Ascending aorta (tissue), 2 donors: ENCODE results near the gene SNTG2. TPM values are rescaled to one million over a fixed set of nuclear protein-coding genes. Genes with fewer than 3 reads are reported as not detected.
A peak's percentile ranks its signal among the peaks of the same experiment; 100 is the strongest.

Experiments
- DNase-seq, 2 donors: peaks; one replicate each; pipeline ENCODE4 v3.0.0-alpha.2; 2019; ENCODE audit warnings: low spot score in 2 of 2
- H3K27ac ChIP-seq, 2 donors: fragments of 200-600 bp; sonication (generic); one replicate each; pipeline ENCODE4 v1.5.1; 2016 to 2017; ENCODE audit warnings: mild to moderate bottlenecking in 1 of 2
- H3K27me3 ChIP-seq: fragments of 200-600 bp; sonication (generic); one replicate; pipeline ENCODE4 v1.5.1; 2017
- H3K36me3 ChIP-seq, 2 donors: fragments of 200-600 bp; sonication (generic); one replicate each; pipeline ENCODE4 v1.5.1; 2016
- H3K4me1 ChIP-seq, 2 donors: fragments of 200-600 bp; sonication (generic); one replicate each; pipeline ENCODE4 v1.5.1; 2016 to 2017; ENCODE audit warnings: mild to moderate bottlenecking in 1 of 2
- H3K4me3 ChIP-seq, 2 donors: fragments of 200-600 bp; sonication (generic); one replicate each; pipeline ENCODE4 v1.5.1; 2016 to 2017; ENCODE audit warnings: mild to moderate bottlenecking in 1 of 2
- H3K9me3 ChIP-seq, 2 donors: fragments of 200-600 bp; sonication (generic); one replicate each; pipeline ENCODE4 v1.5.1; 2016
- intact Hi-C: fragments of 100-400 bp; cut with DNase I; formaldehyde crosslinking; loops from one replicate; pipeline ENCODE4 v1.15.1; 2023
- total RNA-seq: library from RNA; depleted of rRNA; stranded (reverse); fragments of >200 nt; gene quantifications from one replicate; pipeline ENCODE4 v1.1.0, GENCODE V29; 2016
- TF ChIP-seq, protein P1 (sequence below), 3 experiments: fragments of 200-600 bp in 2 of 3; fragments of 450-650 bp in 1 of 3; sonication (generic) in 2 of 3; IDR thresholded peaks; one replicate each; pipeline ENCODE4 v1.5.1; 2016 to 2019; ENCODE audit warnings: antibody characterized with exemption in 3 of 3, mild to moderate bottlenecking in 1 of 3, moderate library complexity in 1 of 3

Gene SNTG2
- 9.9 TPM for total RNA-seq

DNA sequence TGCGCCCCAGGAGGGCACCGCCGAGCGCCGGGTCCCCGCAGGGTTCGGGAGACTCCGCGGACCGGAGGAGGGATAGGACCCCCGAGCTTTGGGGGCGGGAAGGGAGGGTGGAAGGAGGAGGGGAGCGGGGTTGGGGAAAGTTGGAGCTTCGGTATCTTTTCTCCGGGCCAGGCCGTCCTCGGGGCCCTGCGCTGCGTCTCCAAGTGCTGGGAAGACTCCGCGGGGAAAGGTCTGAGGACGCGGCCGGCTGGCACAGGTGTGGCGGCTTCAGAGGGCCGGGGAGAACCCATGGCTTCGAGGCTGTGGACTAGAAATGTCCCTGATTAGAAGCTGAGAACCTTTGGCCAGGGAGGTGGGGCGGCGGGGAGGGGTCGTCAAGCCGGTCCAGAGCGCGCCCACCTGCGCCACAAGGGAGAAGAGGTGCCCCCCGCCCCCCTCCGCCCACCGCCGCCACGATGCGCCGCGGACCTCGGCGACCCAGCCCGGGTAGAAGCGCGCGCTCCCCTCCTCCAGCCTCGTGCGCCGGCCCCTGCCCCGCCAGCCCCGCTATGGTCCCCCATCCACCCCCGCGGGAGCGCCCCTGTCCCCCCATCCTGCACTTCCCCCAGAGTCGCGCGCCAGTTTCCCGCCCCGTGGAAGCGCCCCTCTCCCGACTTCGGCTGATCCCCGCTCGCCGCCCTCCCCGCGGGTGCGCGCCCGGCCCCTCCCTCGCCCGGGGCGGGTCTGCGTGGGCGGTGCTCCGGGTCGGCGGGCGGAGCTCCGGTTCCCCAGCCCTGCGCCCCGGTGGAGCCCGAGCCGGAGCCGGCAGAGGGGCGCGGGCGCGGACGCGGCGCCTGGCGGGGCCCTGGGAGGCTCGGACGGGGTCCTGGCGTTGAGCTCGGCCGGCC, at the start of gene SNTG2:
SNTG2 (plus strand) TSS at position 770 of the 887 bp plus-strand sequence. CDS start 148 bp downstream, outside the sequence.
- Histone ChIP-seq H3K4me1 (peaks cover 2 to 7% of the 10 kb centered on the region in 2 donors), H3K27ac (no peak within 1 kb of the TSS), H3K27me3 (peaks cover 14% of the 10 kb centered on the region), H3K36me3 (no peaks in the 10 kb centered on the region), H3K4me3 (peak within 1 kb of the TSS; percentile 57 to 62), H3K9me3 (no peaks in the 10 kb centered on the region)
- DNase-seq: no peak
- intact Hi-C loops: no loop called here
- TF ChIP-seq, protein P1, sequence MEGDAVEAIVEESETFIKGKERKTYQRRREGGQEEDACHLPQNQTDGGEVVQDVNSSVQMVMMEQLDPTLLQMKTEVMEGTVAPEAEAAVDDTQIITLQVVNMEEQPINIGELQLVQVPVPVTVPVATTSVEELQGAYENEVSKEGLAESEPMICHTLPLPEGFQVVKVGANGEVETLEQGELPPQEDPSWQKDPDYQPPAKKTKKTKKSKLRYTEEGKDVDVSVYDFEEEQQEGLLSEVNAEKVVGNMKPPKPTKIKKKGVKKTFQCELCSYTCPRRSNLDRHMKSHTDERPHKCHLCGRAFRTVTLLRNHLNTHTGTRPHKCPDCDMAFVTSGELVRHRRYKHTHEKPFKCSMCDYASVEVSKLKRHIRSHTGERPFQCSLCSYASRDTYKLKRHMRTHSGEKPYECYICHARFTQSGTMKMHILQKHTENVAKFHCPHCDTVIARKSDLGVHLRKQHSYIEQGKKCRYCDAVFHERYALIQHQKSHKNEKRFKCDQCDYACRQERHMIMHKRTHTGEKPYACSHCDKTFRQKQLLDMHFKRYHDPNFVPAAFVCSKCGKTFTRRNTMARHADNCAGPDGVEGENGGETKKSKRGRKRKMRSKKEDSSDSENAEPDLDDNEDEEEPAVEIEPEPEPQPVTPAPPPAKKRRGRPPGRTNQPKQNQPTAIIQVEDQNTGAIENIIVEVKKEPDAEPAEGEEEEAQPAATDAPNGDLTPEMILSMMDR (IDR thresholded peaks at IDR 0.05): no peak

DNA sequence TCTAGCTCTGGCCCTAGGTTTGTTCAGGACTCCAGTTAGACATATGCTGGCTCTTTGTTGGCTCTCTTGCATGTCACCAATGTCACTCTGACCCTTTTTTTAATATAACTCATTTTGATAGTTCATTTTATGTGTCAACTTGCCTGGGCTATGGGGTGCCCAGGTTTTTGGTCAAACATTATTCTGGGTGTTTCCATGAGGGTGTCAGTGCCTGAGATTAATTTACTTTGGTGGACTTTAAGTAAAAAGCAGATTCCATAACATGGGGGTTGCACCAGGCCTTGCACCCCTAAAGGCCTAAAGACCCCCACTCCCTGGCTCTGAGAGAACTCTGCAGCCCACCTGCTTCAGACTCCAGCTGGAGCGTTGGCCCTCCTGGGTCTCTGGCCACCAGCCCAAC, 48.1 kb upstream of the SNTG2 start:
- no peak overlapping the region for H3K27ac ChIP-seq
- H3K36me3 ChIP-seq: no peaks in the 10 kb centered on the region
- H3K27me3 ChIP-seq: no peaks in the 10 kb centered on the region
- TF ChIP-seq, protein P1 (IDR thresholded peaks at IDR 0.05): no peak
- no peak for DNase-seq
- H3K4me1 ChIP-seq: no peaks in the 10 kb centered on the region
- no peak overlapping the region for H3K4me3 ChIP-seq
- no peaks in the 10 kb centered on the region for H3K9me3 ChIP-seq
- intact Hi-C loops: no loop called here

DNA sequence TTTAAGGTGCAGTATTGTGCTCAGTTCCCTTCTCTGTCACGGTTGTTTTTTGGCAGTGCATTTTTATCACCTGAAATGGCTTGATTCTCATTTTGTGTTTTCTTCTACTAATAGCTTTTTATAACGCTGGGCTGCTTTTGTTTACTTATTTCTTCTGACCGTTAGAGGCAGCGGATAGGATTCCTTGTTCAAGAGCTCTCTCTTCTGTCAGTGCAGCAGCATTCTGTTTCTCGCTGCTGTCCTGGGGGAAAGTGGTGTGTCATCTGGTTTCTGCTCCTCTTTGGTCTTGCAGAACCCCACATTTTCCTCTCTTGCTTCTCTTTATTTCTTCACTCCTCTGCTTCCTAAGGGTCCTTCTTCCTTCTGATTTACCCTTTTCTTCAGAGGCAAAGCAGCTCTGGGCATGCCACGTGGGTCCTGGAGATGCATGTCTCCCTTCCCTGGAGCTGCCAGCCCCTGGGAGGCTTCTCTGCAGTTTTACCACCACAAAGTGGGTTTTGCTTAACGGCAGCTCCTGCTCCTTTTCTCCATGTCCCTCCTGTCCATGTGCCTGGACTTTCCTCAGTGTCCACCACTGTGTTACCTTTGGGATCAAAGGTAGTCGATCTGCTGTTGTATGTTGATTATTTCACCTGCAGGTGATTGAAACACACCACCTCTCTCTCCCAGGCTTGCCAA, 47.3 kb upstream of the SNTG2 start:
- no peaks in the 10 kb centered on the region for H3K9me3 ChIP-seq
- DNase-seq: no peak
- no peaks in the 10 kb centered on the region for H3K4me1 ChIP-seq
- no peak overlapping the region for H3K27ac ChIP-seq
- H3K4me3 ChIP-seq: no peak overlapping the region
- intact Hi-C loops: no loop called here
- H3K27me3 ChIP-seq: no peaks in the 10 kb centered on the region
- no peaks in the 10 kb centered on the region for H3K36me3 ChIP-seq
- TF ChIP-seq, protein P1 (IDR thresholded peaks at IDR 0.05): no peak

DNA sequence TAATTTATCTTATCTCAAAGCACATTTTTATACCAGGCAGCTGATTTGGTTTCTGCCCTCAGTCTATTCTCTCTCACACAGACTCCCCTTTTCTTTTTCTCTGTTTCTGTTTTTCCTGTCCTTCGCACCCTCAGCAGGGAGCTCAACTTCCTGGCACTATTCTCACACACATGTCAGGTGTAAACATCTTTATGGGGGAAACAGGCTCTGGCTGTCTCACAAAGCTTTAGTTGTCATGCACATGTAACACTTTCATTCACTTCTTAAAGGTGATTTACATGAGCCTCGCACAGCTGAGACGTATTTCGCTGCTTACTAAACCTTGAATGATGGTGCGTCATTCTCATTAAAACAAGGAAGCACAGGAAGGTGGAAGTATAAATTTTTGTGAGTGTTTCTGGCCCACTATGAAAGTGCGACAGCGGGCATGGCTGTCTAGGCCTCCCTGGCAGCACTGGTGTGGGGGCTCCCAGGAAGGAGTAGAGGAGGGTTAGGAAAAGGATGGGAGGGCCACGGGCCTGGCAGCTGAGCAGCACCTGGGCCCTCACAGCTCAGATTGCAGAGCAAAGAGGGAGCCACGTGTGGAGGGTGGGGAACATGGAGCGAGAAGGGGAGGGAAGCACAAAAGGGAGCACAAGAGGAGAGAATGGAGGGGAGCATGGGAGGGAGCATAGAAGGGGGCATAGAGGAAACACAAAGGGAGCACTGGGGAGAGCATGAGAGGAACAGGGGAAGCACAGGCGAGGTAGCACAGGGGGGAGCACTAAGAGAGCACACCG, 46.2 kb upstream of the SNTG2 start:
- Histone ChIP-seq H3K27ac (no peak overlapping the region), H3K9me3 (no peaks in the 10 kb centered on the region), H3K4me3 (no peak overlapping the region), H3K4me1 (no peaks in the 10 kb centered on the region), H3K27me3 (no peaks in the 10 kb centered on the region), H3K36me3 (no peaks in the 10 kb centered on the region)
- intact Hi-C loops: no loop called here
- no peak for DNase-seq
- TF ChIP-seq, protein P1 (IDR thresholded peaks at IDR 0.05): no peak

DNA sequence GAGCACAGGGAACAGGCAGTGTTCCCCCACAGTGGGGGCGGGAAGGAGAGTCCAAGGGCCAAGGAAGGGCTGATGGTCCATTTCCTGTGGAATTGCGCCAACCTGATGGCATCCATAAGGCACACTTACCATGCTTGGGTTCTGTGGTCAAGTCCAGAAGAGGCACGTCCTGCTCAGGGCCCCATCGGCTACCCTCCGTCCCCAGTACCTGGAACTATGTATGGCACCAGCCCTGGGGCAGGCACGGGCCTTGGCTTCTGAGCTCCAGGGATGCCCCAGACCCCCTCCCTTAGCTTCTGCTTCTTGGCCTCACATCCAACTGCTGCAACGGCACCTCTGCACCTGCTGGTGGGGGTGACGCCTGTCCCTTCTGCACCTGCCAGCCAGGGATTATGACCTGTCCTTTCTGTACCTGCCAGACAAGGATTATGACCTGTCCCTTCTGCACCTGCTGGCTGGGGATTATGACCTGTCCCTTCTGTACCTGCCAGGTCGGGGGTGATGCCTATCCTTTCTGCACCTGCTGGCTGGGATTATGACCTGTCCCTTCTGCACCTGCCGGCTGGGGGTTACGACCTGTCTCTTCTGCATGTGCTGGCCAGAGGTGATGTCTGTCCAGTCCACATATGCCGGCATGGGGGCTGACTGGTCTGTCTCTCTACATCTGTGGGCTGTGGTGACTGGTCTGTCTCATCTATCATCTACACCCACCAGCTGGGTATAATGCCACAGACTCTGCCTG, 45.4 kb upstream of the SNTG2 start:
- DNase-seq: no peak
- H3K4me1 ChIP-seq: no peaks in the 10 kb centered on the region
- intact Hi-C loops: no loop called here
- H3K36me3 ChIP-seq: no peaks in the 10 kb centered on the region
- no peak overlapping the region for H3K4me3 ChIP-seq
- no peaks in the 10 kb centered on the region for H3K9me3 ChIP-seq
- TF ChIP-seq, protein P1 (IDR thresholded peaks at IDR 0.05): no peak
- no peaks in the 10 kb centered on the region for H3K27me3 ChIP-seq
- no peak overlapping the region for H3K27ac ChIP-seq
